Naive thymus-derived CD4-positive, alpha-beta T cell (primary cell): Measurements from ENCODE around the gene DPY19L3. TPM values are rescaled to one million over a fixed set of nuclear protein-coding genes. Genes with fewer than 3 reads are reported as not detected.
A peak's percentile ranks its signal among the peaks of the same experiment; 100 is the strongest.

ENCODE experiments used
- ATAC-seq: fragments of 150-1000 bp; cut with Tn5 transposase; 2 replicates; pipeline ENCODE4 v1.10.0; 2021; ENCODE audit warnings: mild to moderate bottlenecking, moderate library complexity
- CTCF ChIA-PET: fragments of 350-600 bp; sonication (Branson Sonifier 250); formaldehyde crosslinking; loops from one replicate; lab custom pipeline; 2021; ENCODE audit warnings: antibody characterized with exemption; lab: Charles Lee
- POLR2A ChIA-PET: fragments of 350-600 bp; sonication (Branson Sonifier 250); formaldehyde crosslinking; loops from one replicate; lab custom pipeline; 2021; ENCODE audit warnings: antibody characterized with exemption, inconsistent platforms; lab: Charles Lee
- DNase-seq, 9 donors: peaks; one replicate each; pipeline versions ENCODE4 v3.0.0 to v3.0.0-alpha.2; 2020 to 2022; ENCODE audit warnings: mixed read lengths in 1 of 9
- H3K27ac ChIP-seq: one replicate; pipeline ENCODE4 v1.7.0; 2013; ENCODE audit warnings: mild to moderate bottlenecking, low read depth, low read length, moderate library complexity
- H3K27me3 ChIP-seq, 2 donors: one replicate each; pipeline ENCODE4 v1.7.0; 2013; ENCODE audit warnings: low read length in 2 of 2, mild to moderate bottlenecking in 2 of 2, moderate library complexity in 2 of 2; ENCODE audit not compliant: control insufficient read depth in 2 of 2, insufficient read depth in 2 of 2
- H3K36me3 ChIP-seq, 3 experiments: 1 replicate in 2 of 3; 2 replicates in 1 of 3; pipeline ENCODE4 v1.7.0; 2013; ENCODE audit warnings: low read length in 3 of 3, mild to moderate bottlenecking in 3 of 3, moderate library complexity in 1 of 3; ENCODE audit not compliant: insufficient read depth in 3 of 3, control insufficient read depth in 2 of 3
- H3K4me1 ChIP-seq, 2 donors: one replicate each; pipeline ENCODE4 v1.7.0; 2013; ENCODE audit warnings: low read length in 2 of 2, mild to moderate bottlenecking in 2 of 2, moderate library complexity in 1 of 2; ENCODE audit not compliant: control insufficient read depth in 2 of 2, insufficient read depth in 2 of 2
- H3K4me3 ChIP-seq: 2 replicates; pipeline ENCODE4 v1.7.0; 2013; ENCODE audit warnings: mild to moderate bottlenecking, low read length
- H3K9me3 ChIP-seq, 3 experiments: 1 replicate in 2 of 3; 2 replicates in 1 of 3; pipeline ENCODE4 v1.7.0; 2013; ENCODE audit warnings: low read length in 3 of 3; ENCODE audit not compliant: control insufficient read depth in 2 of 3
- H3K27ac Mint-ChIP-seq, 9 donors: one replicate each; pipeline ENCODE4 v1.8.0; 2020 to 2022; ENCODE audit warnings: mixed read lengths in 9 of 9, mild to moderate bottlenecking in 8 of 9, moderate library complexity in 5 of 9, inconsistent platforms in 2 of 9
- H3K27me3 Mint-ChIP-seq, 5 donors: one replicate each; pipeline ENCODE4 v1.8.0; 2021 to 2022; ENCODE audit warnings: mixed read lengths in 5 of 5, mild to moderate bottlenecking in 1 of 5
- H3K36me3 Mint-ChIP-seq, 5 donors: one replicate each; pipeline ENCODE4 v1.8.0; 2020 to 2022; ENCODE audit warnings: mixed read lengths in 5 of 5, mild to moderate bottlenecking in 3 of 5, inconsistent platforms in 1 of 5
- H3K4me1 Mint-ChIP-seq, 7 donors: one replicate each; pipeline ENCODE4 v1.8.0; 2020 to 2022; ENCODE audit warnings: mixed read lengths in 7 of 7, mild to moderate bottlenecking in 3 of 7, inconsistent platforms in 1 of 7
- H3K4me3 Mint-ChIP-seq, 10 donors: one replicate each; pipeline ENCODE4 v1.8.0; 2020 to 2022; ENCODE audit warnings: mild to moderate bottlenecking in 10 of 10, mixed read lengths in 10 of 10, moderate library complexity in 6 of 10, inconsistent platforms in 2 of 10
- H3K9me3 Mint-ChIP-seq, 11 donors: one replicate each; pipeline ENCODE4 v1.8.0; 2020 to 2022; ENCODE audit warnings: mixed read lengths in 11 of 11, mild to moderate bottlenecking in 4 of 11, inconsistent platforms in 1 of 11, moderate library complexity in 1 of 11
- intact Hi-C, 2 donors: fragments of 100-400 bp; cut with micrococcal nuclease; formaldehyde crosslinking; loops; one replicate each; pipeline ENCODE4 v1.15.1; 2023
- polyA plus RNA-seq, 2 donors: library from polyadenylated mRNA; unstranded; fragments of 300-500 nt; fragmentation: Illumina TruSeq; gene quantifications; one replicate each; pipeline ENCODE4 v1.2.3, GENCODE V29; 2021
- total RNA-seq, 6 experiments: library from RNA in 5 of 6; stranded (reverse) in 5 of 6; gene quantifications; 1 replicate in 5 of 6; 2 replicates in 1 of 6; pipeline ENCODE4 v1.2.3 and lab custom pipeline; 2021 to 2026

Gene DPY19L3
- total and polyA plus RNA-seq, 7 experiments from 2014 or later, result 3.2 to 19.3 (median 11.9) TPM

- ATAC-seq, result no peak
- H3K9me3 Mint-ChIP-seq, result no peaks in the 10 kb centered on the region
- H3K4me3 Mint-ChIP-seq, result no peak overlapping the region
- ChIA-PET POLR2A (no interaction called here), CTCF (no interaction called here)
- H3K27me3 Mint-ChIP-seq, result peaks cover 0 to under 1% (median 0%) of the 10 kb centered on the region in 5 donors
- Histone ChIP-seq H3K4me1 (no peaks in the 10 kb centered on the region), H3K9me3 (no peaks in the 10 kb centered on the region), H3K27me3 (no peaks in the 10 kb centered on the region), H3K36me3 (peaks cover 21 to 71% (median 33%) of the 10 kb centered on the region in 3 experiments), H3K27ac (no peak overlapping the region), H3K4me3 (no peak overlapping the region)
- peak overlapping the region in 1 of 9 donors; percentile 8 for H3K27ac Mint-ChIP-seq
- H3K4me1 Mint-ChIP-seq, result peaks cover 13 to 89% (median 67%) of the 10 kb centered on the region in 7 donors
- H3K36me3 Mint-ChIP-seq, result peaks cover 23 to 79% (median 41%) of the 10 kb centered on the region in 5 donors
- DNase-seq, result no peak
- intact Hi-C loops, result loop anchor here in 1 of 2 donors (5.0 kb wide), 1 partner anchor 40 kb away; no protein-coding TSS in a partner anchor
These were observed 43.3 kb upstream of the DPY19L3 start for GRCh38 chr19:32362318-32362691.

GRCh38 chr19:32363175-32363574 lies 42.4 kb upstream of the DPY19L3 start:
- Mint-ChIP-seq H3K36me3 (peaks cover 23 to 82% (median 44%) of the 10 kb centered on the region in 5 donors), H3K27ac (peak overlapping the region in 1 of 9 donors; percentile 8), H3K4me3 (peak overlapping the region in 1 of 10 donors; percentile 12), H3K4me1 (peaks cover 13 to 91% (median 76%) of the 10 kb centered on the region in 7 donors), H3K9me3 (no peaks in the 10 kb centered on the region), H3K27me3 (peaks cover 0 to 3% (median 0%) of the 10 kb centered on the region in 5 donors)
- no peaks in the 10 kb centered on the region for H3K27me3 ChIP-seq
- no peak overlapping the region for H3K4me3 ChIP-seq
- no peaks in the 10 kb centered on the region for H3K9me3 ChIP-seq
- DNase-seq (no peak), ATAC-seq (no peak)
- H3K27ac ChIP-seq, result no peak overlapping the region
- no peaks in the 10 kb centered on the region for H3K4me1 ChIP-seq
- H3K36me3 ChIP-seq, result peaks cover 21 to 65% (median 27%) of the 10 kb centered on the region in 3 experiments
- ChIA-PET POLR2A (interaction anchor here (0.8 kb wide), 1 partner anchor 24 kb away, joined by 5 read pairs; no protein-coding TSS in a partner anchor), CTCF (no interaction called here)
- intact Hi-C loops, result loop anchor here in 1 of 2 donors (5.0 kb wide), 1 partner anchor 39 kb away; no protein-coding TSS in a partner anchor

GRCh38 chr19:32363632-32364031 lies 41.9 kb upstream of the DPY19L3 start:
- Histone ChIP-seq H3K27ac (no peak overlapping the region), H3K4me1 (peaks cover 0 to 4% of the 10 kb centered on the region in 2 donors), H3K36me3 (peaks cover 21 to 63% (median 22%) of the 10 kb centered on the region in 3 experiments), H3K27me3 (no peaks in the 10 kb centered on the region), H3K9me3 (no peaks in the 10 kb centered on the region), H3K4me3 (no peak overlapping the region)
- POLR2A ChIA-PET, result interaction anchor here (0.7 to 0.8 kb wide), 2 partner anchors 14 to 23 kb away, joined by 3 to 5 read pairs; no protein-coding TSS in a partner anchor
- CTCF ChIA-PET, result no interaction called here
- DNase-seq, result no peak
- no peak overlapping the region for H3K27ac Mint-ChIP-seq
- H3K9me3 Mint-ChIP-seq, result no peaks in the 10 kb centered on the region
- H3K4me3 Mint-ChIP-seq, result peak overlapping the region in 1 of 10 donors; percentile 12
- intact Hi-C loops, result loop anchor here in 1 of 2 donors (5.0 kb wide), 1 partner anchor 39 kb away; no protein-coding TSS in a partner anchor
- H3K27me3 Mint-ChIP-seq, result peaks cover 0 to 3% (median 0%) of the 10 kb centered on the region in 5 donors
- peaks cover 13 to 91% (median 80%) of the 10 kb centered on the region in 7 donors for H3K4me1 Mint-ChIP-seq
- ATAC-seq, result no peak
- H3K36me3 Mint-ChIP-seq, result peaks cover 23 to 82% (median 48%) of the 10 kb centered on the region in 5 donors

GRCh38 chr19:32364040-32364439 lies 41.5 kb upstream of the DPY19L3 start:
- Histone ChIP-seq H3K9me3 (no peaks in the 10 kb centered on the region), H3K27ac (no peak overlapping the region), H3K4me1 (peaks cover 0 to 5% of the 10 kb centered on the region in 2 donors), H3K27me3 (no peaks in the 10 kb centered on the region), H3K4me3 (no peak overlapping the region), H3K36me3 (peaks cover 19 to 62% (median 20%) of the 10 kb centered on the region in 3 experiments)
- H3K9me3 Mint-ChIP-seq, result no peaks in the 10 kb centered on the region
- no peak overlapping the region for H3K4me3 Mint-ChIP-seq
- peaks cover 23 to 79% (median 48%) of the 10 kb centered on the region in 5 donors for H3K36me3 Mint-ChIP-seq
- H3K27ac Mint-ChIP-seq, result no peak overlapping the region
- intact Hi-C loops, result loop anchor here in 1 of 2 donors (5.0 kb wide), 1 partner anchor 38 kb away; no protein-coding TSS in a partner anchor
- ChIA-PET POLR2A (interaction anchor here (0.7 kb wide), 1 partner anchor 15 kb away, joined by 3 read pairs; no protein-coding TSS in a partner anchor), CTCF (no interaction called here)
- peaks cover 13 to 91% (median 82%) of the 10 kb centered on the region in 7 donors for H3K4me1 Mint-ChIP-seq
- no peak for ATAC-seq
- peaks cover 0 to 3% (median 0%) of the 10 kb centered on the region in 5 donors for H3K27me3 Mint-ChIP-seq
- no peak for DNase-seq

- Histone ChIP-seq H3K4me3 (no peak overlapping the region), H3K9me3 (no peaks in the 10 kb centered on the region), H3K36me3 (peaks cover 7 to 62% (median 12%) of the 10 kb centered on the region in 3 experiments), H3K27ac (no peak overlapping the region), H3K4me1 (peaks cover 0 to 5% of the 10 kb centered on the region in 2 donors), H3K27me3 (no peaks in the 10 kb centered on the region)
- H3K9me3 Mint-ChIP-seq, result no peaks in the 10 kb centered on the region
- ChIA-PET CTCF (no interaction called here), POLR2A (no interaction called here)
- ATAC-seq (no peak), DNase-seq (no peak)
- peaks cover 13 to 83% (median 66%) of the 10 kb centered on the region in 7 donors for H3K4me1 Mint-ChIP-seq
- no peak overlapping the region for H3K4me3 Mint-ChIP-seq
- H3K27ac Mint-ChIP-seq, result peak overlapping the region in 3 of 9 donors; percentile 7 to 73 (median 64)
- H3K36me3 Mint-ChIP-seq, result peaks cover 36 to 84% (median 61%) of the 10 kb centered on the region in 5 donors
- peaks cover 0 to 3% (median 0%) of the 10 kb centered on the region in 5 donors for H3K27me3 Mint-ChIP-seq
- intact Hi-C loops, result no loop called here
These were observed 38.5 kb upstream of the DPY19L3 start for GRCh38 chr19:32367063-32367462.

- Mint-ChIP-seq H3K27ac (peak overlapping the region in 4 of 9 donors; percentile 49 to 72 (median 62)), H3K27me3 (peaks cover 0 to 3% (median 0%) of the 10 kb centered on the region in 5 donors), H3K4me3 (no peak overlapping the region), H3K4me1 (peaks cover 13 to 73% (median 56%) of the 10 kb centered on the region in 7 donors), H3K9me3 (no peaks in the 10 kb centered on the region), H3K36me3 (peaks cover 40 to 84% (median 63%) of the 10 kb centered on the region in 5 donors)
- peaks cover 0 to 5% of the 10 kb centered on the region in 2 donors for H3K4me1 ChIP-seq
- POLR2A ChIA-PET, result interaction anchor here (1.1 kb wide), 1 partner anchor 13 kb away, joined by 3 read pairs; no protein-coding TSS in a partner anchor
- ATAC-seq, result no peak
- DNase-seq, result no peak
- no peak overlapping the region for H3K4me3 ChIP-seq
- no peaks in the 10 kb centered on the region for H3K9me3 ChIP-seq
- no peak overlapping the region for H3K27ac ChIP-seq
- peaks cover 2 to 62% (median 17%) of the 10 kb centered on the region in 3 experiments for H3K36me3 ChIP-seq
- H3K27me3 ChIP-seq, result no peaks in the 10 kb centered on the region
- intact Hi-C loops, result no loop called here
- CTCF ChIA-PET, result no interaction called here
These were observed 37.5 kb upstream of the DPY19L3 start for GRCh38 chr19:32367948-32368536.
